NCI-H2029 (cell line): ENCODE data around the gene AGT.
"Not testable (repeated sequence)": the region's sequence is repeated elsewhere in the genome, so short reads cannot be mapped to it uniquely, and the experiment has no call there.

Experiments used
- DNase-seq: peaks from one replicate; lab custom pipeline; 2025; lab: John Stamatoyannopoulos, UW

Gene AGT

DNA sequence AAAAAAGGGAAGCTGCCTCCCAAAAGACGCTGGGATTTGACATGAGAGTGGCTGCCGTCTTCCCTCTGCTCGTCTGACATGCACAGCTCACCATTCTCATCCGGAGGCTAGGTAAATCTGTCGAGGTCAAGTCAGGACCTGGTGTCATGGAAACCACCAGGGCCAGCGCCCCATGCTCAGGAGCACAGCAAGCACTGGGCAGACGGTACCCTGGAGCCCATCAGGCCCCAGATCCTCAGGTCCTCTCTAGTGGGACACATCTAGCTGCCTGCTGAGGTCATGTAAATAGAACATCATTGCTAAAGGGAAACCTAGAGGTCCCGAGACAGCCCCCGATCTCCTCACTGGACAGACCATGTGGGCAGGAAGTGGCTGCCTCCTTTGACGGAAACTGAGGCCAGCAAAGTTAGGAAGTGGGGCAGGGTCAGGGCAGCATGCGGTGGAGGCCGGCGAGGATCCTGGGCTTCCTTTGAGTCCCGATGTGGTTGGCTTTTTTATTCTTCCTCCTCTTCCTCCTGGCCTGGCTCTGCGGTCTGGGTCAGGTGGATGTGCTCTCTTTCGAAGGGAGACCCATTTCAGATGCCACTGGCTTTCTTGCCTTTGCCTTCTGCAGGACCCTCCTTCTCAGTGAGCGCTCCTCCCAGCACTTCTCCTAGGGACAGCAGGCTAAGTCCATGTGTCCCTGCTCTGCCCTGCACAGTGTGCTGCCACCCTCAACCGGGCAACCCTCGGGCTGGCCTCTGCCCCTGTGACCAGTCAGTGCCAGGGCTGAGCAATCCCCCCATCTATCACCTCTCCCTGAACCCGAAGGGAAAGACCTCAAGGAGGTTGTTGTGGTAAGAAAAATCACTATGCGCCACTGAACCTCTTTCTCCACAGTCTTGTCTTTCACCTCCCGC, 5.9 kb downstream of the AGT start:
- DNase-seq = no peak

DNA sequence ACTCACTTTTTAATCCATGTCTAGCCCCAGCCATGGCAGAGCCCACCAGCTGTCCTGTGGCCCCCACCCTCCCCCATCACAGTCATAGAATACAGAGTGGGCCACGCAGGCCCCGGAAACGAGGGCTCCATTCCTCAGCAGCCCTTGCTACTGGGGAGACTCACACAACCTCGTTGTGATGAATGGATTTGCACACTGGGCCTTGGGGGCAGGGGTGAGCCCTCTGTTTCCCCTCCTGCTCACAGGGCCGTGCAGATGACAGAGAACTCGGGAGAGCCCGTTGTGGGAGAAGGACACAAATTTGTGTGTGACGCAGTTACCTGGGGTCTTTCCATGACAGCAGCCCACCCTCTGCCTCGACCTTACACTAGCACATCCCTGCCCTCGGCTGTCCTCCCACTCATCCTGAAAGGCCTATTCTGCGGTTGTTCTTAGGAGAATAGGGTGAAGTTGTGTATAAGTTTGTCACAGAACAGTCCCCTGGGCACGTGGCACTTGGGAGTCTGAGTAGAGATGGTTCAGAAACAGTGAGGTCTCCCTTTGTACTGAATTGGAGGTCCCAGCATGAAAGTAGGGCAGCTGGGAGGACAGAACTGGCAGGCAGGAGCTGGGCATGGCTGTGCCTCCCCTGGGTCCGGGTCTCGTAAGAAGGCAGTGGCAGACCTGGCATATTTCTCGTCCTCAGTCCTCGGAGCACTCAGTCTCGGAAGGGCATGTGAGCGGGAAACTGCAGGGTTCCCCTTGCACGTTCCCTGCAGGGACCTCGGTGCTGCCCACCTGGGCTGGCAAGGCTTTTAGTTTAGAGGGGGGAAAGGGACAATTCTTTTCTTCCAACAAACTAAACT, 6.8 kb downstream of the AGT start:
- DNase-seq = no peak

DNA sequence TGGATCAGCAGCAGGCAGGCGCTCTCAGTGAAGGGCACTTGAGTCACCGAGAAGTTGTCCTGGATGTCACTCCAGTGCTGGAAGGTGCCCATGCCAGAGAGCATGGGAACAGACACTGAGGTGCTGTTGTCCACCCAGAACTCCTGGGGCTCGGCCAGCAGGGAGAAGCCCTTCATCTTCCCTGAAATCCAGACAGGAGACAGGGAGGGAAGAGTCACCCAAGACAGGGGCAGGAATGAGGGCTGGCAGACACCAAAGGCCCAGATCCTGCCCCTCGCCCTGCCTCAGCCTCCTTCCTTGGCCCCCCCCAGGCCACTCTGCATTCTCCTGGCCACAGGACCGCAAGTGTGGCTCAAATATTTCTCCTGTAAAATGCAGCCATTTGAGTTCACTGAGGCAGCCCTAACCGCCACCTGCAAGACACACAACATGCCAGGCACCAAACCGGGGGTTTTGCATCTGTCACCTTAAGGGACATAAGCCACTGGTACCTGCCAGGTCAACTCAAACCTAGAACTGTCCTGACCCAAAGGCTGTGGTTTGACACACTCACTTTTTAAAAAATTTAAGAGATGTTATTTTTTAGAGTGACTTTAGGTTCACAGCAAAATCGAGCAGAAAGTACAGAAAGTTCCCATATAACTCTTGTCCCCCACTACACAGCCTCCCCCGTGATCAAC, 7.8 kb downstream of the AGT start:
- no peak for DNase-seq

DNA sequence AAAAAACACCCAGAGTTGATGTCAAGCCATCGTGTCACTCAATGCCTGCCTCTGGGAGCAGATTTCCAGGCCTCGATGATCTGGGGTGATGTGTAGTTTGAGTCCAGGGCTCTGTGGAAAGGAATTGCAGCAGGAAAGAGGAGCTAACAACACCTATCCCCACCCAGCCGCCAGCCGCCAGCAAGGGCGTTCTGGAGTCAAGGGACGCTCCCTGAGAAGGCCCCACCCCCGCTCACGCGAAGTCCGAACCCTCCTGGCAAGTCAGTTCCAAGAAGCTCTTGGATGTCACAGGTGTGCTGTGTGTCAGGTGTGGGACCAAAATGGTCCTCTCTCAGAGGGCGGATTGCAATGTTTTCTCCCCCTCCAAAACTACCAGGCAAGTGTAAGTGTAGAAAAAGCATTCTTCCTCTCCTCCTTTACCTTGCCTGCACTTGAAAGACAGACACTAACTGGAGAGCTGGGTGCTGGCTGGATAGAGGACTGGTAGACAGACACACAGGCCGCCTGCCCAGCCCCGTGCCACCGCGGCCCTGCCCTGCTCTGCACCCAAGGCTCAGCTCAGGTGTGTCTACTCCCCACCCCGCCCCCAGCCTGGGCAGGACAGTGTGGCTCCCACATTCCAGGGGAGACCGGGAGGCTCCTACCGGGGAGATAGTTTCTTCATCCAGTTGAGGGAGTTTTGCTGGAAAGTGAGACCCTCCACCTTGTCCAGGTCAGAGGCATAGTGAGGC, 8.5 kb downstream of the AGT start:
- DNase-seq = no peak

DNA sequence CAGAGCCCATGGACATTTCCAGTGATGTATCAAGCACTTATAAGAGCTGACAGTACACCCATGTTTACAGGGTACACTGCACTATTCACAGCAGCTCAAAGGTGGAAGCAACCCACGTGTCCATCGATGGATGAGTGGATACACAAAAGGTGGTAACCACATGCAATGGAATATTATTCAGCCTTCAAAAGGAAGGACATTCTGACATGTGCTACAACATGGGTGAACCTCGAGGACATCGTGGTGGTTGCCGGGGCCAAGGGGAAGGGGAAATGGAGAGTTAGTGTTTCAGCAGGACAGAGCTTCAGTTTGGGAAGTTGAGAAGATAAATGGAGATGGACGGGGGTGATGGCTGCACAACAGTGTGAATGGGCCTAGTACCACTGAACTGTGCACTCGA, 9.1 kb downstream of the AGT start:
- DNase-seq = no peak

DNA sequence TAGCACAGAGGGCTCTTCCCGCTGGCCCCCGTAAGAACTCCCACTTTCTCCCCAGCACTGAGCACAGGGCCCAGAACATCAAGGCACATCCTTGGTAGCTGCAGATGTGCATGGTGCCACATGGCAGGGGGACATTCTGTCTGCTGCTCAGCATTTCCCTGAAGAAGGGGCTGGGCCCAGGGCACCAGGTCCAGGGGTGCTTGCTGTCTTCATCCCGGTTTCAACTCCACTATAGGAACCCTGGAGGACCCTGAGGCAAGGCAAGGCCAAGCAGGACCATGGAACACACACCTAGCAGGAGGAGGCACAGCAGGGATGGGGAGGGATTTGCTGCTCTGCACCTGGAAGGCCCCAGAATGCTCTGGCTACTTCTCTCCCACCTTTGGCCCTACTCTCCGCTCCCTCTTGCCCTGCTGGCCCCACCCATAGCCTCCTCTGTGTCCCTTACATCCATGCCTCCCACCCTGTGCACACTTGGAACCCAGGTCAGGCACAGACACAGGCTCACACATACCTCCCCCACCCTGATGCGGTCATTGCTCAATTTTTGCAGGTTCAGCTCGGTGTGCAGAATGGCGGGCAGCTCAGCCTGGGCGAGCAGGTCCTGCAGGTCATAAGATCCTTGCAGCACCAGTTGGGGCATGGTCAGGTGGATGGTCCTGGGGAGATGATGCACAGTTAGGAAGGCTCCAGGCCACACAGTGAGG, 10.1 kb downstream of the AGT start:
- no peak for DNase-seq

DNA sequence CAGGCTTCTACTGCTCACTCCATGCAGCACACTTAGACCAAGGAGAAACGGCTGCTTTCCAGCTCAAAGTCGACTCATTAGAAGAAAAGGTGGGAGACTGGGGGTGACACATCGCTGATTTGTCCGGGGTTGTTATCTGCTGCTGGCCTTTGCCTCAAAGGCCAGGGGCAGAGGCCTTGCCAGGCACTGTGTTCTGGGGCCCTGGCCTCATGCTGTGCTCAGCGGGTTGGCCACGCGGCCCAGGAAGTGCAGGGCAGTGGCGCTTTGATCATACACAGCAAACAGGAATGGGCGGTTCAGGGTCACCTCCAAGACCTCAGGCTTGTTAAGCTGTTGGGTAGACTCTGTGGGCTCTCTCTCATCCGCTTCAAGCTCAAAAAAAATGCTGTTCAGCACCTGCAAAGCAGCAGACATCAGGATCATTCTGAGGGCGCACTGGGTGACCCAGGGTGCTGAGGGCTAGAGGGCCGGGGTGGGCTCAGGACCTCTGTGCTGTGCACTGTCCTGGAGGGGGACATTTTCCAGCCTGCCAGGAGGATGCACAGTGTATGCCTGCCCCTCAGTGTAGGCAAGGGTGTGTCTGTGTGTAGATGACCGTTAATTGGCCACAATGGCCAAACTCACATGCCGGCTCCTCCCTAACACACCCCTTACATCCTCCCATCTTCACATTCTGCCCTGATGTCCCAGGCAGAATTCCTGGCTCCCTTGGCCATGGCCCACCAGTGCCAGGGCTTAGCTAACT, 10.8 kb downstream of the AGT start:
- DNase-seq = no peak

DNA sequence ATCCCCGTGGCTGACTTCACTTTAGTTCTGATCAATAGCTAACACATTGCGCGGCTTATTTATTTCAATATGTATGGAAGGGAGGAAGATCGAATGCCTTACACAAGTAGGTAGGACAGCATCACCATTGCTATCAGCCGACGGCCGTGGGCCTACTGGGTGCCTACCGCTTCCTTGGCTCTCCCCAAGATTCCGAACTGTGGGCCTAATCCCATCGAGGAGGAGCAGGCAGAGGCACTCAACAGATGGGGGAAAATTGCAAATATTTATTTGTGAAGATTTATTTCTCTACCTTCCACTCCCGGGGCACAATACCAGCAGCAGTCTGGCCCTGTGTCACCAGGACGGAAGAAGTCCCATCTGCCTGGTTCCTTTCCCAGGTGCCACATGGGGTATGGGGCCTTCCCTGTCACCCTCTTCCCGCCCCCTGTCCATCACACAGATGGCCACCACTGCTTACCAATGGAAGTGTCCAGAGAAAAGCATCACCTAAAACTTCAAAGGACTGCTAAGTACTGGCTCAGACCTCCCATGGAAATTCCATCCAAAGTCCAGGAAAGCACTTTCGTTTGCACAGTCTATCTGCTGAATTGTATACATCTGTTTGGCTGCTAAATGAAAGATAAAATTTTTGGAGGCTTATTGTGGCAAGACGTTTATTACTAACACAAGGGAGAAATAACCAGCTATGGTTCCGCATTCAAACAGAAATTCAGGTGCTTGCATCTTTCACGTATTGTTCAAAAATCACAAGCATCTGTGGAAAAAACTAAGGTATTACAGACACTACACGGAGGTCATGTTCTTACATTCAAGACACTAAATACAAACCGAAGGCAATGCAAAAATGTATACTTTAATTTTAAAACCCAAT, 11.8 kb downstream of the AGT start:
- DNase-seq = no peak

DNA sequence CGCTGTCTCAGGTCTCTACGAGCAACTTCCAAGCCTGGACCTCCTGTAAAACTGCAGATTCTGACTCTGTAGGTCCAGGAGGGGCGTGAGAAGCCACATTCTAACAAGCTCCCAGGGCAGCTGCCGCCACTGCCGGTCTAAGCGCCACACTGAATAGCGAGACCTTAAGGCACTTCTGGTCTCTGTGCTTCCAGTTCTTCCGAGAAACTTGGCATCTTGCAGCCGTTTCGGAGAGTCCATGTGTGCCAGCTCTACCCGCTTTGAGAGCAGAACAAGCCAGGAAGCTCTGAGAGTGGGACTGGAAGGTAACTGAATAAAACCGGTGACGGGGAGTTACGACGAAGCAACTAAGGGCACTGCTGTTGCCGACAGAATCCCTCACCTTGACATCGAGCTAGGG, 12.5 kb downstream of the AGT start:
- no peak for DNase-seq

DNA sequence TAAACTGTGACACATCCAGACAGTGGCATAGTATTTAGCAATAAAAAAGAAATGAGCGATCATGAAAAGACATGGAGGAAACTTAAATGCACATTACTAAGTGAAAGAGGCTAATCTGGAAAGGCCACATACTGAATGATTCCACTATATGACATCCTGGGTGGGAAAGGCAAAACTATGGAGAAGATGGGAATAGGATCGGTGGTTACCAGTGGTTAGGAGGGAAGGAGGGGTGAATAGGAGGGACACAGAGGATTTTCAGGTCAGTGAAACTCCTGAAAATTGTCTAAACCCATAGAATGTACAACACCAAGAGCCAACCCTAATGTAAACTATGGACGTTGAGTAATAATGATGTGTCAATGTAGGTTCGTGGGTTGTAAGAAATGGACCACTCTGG, 13.8 kb downstream of the AGT start:
- no peak for DNase-seq

DNA sequence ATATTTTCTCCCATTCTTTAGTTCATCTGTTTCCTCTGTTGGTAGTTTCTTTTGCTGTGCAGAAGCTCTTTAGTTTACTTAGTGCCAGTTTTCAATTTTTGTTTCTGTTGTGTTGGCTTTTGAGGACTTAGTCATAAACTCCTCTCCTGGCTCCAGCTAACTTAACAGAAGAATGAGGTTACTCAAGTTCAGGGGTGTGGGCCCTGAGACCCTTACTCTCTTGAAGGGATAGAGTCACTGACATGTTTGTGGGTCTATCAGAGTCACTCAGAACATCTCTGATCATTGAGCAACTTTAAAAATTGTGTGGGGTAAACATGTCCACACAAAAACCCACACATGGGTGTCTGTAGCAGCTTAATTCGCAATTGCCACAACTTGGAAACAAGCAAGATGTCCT, 14.2 kb downstream of the AGT start:
- DNase-seq = no peak

DNA sequence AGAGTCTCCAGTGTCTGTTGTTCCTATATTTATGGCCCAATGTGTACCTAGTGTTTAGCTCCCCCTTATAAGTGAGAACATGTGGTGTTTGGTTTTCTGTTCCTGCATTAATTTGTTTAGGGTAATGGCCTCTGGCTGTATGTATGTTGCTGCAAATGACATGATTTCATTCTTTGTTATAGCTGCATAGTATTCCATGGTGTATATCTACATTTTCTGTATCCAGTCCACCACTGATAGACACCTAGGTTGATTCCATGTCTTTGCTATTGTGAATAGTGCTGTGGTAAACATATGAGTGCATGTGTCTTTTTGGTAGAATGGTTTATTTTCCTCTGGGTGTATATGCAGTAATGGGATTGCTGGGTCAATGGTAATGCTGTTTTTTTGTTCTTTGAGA, 15.0 kb downstream of the AGT start:
- not testable (repeated sequence) for DNase-seq

DNA sequence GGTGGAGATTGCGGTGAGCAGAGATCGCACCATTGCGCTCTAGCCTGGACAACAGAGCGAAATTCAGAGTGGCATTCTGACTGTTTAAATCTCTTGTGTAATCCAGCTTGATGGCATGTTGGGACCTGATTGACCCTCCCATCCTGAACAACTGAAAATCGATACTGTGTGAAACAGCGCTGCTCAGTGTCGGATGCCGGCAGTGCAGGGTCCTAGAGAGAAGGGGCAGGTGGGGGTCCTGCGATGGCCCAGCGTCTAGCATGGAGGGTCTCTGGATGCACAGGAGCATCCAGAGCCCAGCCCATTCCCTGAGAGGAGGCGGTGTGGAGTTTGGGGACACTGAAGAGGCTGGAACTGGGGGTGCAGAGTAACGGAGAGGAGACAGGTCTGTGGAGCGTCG, 15.8 kb downstream of the AGT start:
- DNase-seq = no peak

DNA sequence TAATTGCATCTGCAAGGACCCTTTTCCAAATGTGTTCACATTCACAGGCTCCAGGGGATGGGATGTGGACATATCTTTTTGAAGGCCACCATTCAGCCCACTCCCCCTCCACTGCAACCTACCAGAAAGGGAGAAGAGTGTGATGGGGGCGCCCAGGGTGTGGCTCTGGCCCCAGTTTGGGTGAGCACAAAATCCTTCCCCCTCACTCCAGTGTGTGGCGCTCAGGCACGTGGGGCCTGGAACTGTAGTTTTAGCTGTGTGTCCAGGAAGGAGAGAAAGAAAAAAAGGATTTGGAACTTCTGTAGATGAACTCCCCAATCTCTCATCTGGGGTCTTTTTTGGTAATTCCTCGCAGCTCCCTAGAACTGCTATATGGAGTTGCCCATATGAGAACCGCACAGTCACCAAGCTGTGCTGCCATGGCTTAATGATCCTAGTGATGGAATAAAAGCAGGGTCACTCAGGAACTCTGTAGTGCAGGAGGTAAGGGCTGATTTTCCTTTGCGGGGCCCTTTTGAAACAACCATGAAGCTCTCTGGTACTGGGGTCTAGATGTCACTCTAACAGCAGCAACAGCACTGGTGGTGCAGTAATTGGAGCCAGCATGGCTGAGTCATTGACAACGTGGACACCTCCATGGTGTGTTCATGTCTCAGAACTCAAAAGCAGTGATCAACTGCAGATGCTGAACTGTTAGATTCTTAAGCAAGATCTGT, 17.0 kb downstream of the AGT start:
- DNase-seq = no peak

DNA sequence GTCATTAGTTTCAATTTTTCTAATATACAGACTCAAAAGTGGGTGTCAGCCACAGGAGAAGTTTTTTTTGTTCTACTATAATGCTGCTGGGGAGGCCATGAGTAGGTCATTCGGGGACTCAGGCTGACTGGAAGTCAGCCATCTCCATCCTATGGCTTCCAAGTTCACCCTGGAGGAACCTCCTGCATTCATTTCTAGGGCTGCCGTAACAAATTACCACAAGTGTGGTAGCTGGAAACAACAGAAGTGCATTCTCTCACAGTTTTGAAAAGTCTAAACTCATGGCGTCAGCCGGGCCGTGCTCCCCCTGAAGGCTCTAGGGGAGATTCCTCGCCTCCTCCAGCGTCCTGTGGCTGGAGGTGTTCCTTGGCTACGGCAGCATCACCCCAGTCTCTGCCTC, 17.7 kb downstream of the AGT start:
- DNase-seq = no peak

DNA sequence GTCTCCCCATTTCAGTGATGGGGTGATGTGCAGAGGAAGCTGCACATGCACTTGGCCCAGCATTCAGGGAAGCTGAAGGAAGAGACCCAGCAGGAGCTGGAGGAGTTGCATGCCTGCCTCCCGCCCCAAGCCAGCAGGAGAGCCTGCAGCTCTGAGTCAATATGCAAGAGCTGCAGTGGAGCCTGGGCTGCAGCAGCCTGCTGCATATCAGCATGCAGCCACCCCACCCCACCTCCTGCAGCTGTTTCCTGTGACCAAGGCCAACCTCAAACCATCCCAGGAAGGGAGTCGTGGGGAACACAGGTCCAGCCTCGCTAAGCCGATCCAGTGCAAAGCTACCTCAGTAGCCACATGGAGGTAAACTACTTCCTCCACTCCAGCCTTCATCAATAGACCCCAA, 18.9 kb downstream of the AGT start:
- DNase-seq = no peak

DNA sequence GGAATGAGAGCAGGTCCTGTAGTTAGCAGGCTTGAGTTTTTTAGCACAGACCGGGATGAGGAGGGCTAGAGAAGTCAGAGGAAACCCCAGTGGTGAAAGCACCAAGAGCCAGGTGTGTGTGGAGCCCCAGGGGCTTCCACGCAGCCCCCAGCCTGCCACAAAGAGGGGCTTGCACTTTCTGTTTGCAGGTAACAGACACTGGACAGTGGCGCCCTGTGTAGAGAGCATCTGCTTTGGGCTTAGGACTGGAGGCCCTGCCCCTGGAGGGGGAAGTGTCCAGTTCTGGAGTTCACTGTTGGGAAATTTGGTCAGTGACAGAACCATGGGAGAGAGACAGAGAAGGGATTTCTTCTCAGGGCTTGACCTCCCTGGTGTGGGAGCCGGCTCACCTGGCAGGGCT, 19.5 kb downstream of the AGT start:
- DNase-seq = no peak

DNA sequence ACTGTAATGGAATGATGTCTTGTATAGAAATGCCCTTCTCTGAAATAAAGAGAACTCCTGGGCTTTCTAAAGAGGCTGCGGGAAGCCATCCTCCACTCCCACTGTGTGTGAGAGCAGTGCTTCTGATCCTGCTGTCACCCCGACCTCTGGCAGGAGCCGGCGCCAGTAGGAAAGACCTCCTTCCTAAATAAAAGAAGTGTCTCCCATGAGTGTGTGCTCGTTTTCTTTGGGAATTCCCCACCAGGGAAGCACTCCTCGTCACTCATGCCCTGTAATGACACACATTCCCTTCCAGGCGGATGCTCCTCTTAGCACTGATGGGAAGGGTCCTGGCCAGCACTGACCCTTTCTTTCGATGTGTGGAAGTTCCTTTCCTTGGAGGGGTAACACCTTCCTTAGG, 20.1 kb downstream of the AGT start:
- DNase-seq = no peak

DNA sequence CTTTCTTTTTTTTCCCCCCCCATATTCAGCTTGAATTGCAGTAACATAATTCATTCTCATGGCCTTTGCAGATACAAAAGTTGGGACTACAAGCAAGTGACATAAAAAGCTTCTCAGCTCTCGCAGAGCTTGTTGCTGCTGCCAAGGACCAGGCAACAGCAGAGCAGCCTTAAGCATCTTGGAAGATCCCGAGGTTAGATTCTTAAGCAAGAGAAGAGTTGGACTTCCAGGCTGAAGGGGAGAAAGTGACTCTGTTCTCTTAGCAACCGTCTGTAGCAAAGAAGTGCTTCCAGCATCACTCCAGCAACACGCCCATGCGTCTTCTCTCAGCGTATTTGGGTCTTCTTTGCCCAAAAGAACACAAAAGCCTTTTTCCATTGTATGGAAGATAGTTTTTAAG, 20.7 kb downstream of the AGT start:
- no peak for DNase-seq
